Fibroblast of skin of abdomen (primary cell): ENCODE results near the gene TOR1B. TPM values are rescaled to one million over a fixed set of nuclear protein-coding genes. Genes with fewer than 3 reads are reported as not detected.
"Not testable (repeated sequence)": the region's sequence is repeated elsewhere in the genome, so short reads cannot be mapped to it uniquely, and the experiment has no call there.

Experiments used
- DNase-seq: peaks from one replicate; pipeline ENCODE4 v3.0.0-alpha.2; 2013
- polyA plus RNA-seq, 2 experiments: library from polyadenylated mRNA; unstranded; fragments of 120-200 nt; gene quantifications; one replicate each; pipeline ENCODE4 v1.2.1, GENCODE V29; 2013; ENCODE audit not compliant: insufficient read length in 2 of 2

TOR1B gene
- 29.8 TPM for polyA plus RNA-seq (2013, experiment 1 of 2; ENCODE audit: insufficient read length)
- 28.6 TPM for polyA plus RNA-seq (2013, experiment 2 of 2; ENCODE audit: insufficient read length)

DNA sequence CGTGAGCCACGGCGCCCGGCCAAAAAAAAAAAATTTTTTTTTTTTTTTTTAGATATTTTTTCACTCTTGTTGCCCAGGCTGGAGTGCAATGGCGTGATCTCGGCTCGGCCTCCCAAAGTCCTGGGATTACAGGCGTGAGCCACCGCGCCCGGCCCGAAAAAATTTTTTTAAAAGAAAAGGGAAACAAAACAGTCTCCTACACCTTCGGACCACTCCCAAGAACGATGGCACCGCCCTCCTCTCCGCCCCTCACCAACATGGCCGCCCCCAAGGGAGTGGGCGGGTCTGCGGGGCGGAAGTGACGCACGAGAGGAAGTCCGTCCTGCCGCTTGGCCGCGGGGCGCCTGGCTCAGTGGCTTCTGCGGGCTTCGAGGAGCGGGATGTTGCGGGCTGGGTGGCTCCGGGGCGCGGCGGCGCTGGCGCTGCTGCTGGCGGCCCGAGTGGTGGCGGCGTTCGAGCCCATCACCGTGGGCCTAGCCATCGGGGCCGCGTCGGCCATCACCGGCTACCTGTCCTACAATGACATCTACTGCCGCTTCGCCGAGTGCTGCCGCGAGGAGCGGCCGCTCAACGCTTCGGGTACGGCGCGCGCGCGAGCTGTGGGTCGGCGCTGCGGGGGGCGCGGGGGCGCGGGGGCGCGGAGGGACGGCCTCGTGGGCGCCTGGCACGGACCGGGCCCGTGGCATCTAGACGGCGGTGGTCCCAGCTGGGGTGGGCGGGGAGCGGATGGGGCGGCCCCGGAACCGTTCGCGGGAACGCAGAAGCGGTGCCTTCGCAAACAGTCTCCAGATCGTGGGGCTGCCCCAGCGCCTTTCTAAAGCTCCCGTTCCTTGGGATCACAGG, at the start of gene TOR1B:
TSS of gene TOR1B (plus strand) at position 352 of the 843 bp plus-strand sequence. CDS start at position 381, 29 bp downstream.
- peak; percentile 94 for DNase-seq

- DNase-seq: no peak
Measured at GRCh38 chr9:129755151-129755550, 47.8 kb upstream of the TOR1B start.

DNA sequence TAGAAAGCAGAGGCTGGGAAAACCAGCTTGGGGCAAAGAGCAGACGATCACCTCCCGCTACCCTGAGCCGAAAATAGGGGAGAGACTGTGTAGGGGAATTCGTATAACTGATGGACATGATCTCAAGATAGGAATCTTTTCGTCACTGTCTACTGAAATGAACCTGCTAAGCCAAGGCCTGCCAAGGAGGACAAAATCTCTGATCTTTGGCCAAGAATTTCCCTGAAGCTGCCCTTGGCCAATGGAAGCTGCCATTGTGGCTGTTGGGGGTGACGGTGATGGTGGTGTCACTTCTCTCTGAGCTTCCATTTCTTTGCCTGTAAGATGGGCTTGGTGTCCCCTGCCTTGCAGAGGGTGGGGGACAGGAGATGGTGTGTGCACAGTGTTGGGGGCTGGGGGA, 46.8 kb upstream of the TOR1B start:
- no peak for DNase-seq

DNA sequence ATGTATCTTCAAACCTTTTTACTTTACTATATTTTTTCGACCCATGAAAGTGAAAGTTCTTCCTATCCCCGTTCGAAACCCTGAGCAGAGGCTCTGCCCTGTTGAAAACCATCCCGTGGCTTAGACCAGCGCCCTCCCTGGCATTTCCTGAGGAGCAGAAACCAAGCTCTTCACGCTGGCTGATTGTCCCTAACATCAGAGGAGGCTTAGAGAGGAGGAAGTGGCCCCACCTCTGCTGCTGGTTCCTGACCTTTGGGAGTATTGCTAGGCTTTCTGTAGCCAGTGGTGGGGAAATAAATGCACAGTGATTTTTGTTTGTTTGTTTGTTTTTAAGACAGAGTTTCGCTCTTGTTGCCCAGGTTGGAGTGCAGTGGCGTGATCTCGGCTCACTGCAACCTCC, 45.9 kb upstream of the TOR1B start:
- no peak for DNase-seq

- no peak for DNase-seq
Measured at GRCh38 chr9:129759319-129759718, 43.7 kb upstream of the TOR1B start.

DNA sequence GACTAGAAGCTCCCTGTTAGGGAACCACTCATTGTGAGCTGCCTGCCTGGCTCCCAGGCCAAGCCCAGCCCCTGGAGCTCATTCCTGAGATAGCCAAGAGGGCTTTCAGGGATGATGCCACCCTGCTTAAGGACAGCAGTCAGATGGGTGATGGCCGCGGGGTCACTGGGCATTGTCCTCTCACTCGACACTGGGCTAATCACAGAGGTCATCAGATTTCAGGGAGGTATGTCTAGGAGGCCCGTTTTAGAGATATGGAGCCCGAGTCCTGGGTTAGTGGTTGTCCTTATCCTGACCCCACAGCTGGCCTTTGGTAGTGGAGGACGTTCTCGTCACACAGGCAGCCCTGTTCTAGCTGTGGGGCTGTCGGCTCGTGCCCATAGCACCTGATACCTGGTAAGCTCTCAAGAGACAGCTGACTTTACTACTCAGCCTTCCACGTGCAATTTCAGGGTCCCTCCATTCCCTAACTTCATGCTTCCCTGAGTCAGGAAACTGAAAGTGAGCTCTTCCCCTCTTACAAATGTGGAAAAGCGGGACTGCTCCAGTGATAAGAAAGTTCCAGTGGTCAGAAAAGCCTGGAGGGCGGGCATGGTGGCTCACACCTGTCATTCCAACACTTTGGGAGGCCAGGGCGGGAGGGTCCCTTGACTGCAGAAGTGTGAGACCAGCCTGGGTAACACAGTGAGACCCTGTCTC, 43.0 kb upstream of the TOR1B start:
- DNase-seq: no peak

GRCh38 chr9:129760784-129761183, 42.2 kb upstream of the TOR1B start:
- DNase-seq: not testable (repeated sequence)

DNA sequence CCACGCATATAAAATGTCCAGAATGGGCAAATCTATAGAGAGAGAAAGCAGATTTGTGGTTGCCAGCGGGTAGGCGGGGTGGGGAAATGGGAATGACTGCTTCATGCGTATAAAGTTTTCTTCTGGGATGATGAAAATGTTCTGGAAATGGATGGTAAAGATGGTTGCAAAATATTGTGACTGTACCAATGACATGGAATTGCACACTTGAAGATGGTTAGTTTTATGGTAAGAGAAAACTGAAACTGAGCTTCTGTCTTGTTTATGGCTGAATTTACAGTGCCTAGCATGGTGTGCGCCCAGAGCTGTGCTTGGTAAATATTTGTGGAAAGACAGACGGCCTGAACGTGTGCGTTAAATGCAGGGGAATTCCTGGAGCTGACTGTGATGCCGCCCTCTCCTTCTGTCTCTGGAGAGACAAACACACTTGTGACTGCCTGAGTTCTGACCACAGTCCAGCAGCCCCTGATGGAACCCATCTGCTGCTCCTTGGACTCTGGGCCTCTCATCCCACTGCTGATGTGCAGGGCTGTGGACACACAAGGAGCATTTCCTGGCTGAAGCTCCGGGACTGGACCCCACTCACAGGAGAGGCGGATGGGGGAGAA, 41.6 kb upstream of the TOR1B start:
- DNase-seq: peak; percentile 72

DNA sequence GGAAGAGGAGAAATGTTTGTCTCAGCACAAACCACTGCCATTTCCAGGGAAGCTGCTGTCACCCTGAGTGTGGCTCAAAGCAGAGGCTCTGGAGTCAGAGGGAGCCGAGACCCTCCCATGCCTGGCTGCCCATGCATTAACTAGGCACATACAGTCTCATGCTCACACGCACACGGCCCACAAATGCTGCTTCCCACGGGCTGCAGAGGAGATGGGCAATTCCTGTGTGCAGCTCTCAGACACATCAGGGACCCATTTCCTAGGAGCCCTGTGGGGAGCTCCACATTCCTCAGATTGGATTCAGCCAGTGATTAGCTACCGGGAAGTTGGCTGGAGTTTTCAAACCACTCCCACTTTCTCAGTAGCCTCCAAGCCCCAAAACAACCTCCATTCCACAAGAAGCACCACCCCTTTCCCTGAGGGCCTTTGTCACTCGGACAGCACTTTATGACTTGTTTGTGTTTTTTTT, 41.0 kb upstream of the TOR1B start:
- peak; percentile 84 for DNase-seq

GRCh38 chr9:129762370-129762984, 40.5 kb upstream of the TOR1B start:
- peak; percentile 94 for DNase-seq

- peak; percentile 71 for DNase-seq
Measured at GRCh38 chr9:129762985-129763926, 39.7 kb upstream of the TOR1B start.

GRCh38 chr9:129765764-129766317, 37.1 kb upstream of the TOR1B start:
- no peak for DNase-seq

- DNase-seq: no peak
Measured at GRCh38 chr9:129768486-129768885, 34.5 kb upstream of the TOR1B start.

- no peak for DNase-seq
Measured at GRCh38 chr9:129769669-129770068, 33.3 kb upstream of the TOR1B start.

DNA sequence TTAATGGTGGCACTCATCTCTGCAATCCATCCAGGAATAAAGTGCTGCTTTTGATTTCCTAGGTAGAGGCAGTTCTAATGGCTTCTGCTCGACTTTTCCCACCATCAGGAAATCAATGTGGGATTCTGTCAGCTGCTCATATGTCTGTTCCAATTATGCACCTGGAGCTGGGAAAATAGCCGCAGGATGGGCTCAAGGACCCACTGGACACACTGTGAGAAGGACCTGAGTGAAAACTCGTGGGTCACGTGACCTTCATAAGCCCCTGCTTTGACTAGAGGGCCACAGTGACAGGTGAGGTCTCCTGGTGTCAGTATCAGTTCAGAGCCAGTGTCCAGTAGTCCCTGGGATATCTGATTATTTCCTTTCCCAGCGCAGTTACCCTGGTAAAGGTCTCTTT, 32.2 kb upstream of the TOR1B start:
- DNase-seq: no peak

DNA sequence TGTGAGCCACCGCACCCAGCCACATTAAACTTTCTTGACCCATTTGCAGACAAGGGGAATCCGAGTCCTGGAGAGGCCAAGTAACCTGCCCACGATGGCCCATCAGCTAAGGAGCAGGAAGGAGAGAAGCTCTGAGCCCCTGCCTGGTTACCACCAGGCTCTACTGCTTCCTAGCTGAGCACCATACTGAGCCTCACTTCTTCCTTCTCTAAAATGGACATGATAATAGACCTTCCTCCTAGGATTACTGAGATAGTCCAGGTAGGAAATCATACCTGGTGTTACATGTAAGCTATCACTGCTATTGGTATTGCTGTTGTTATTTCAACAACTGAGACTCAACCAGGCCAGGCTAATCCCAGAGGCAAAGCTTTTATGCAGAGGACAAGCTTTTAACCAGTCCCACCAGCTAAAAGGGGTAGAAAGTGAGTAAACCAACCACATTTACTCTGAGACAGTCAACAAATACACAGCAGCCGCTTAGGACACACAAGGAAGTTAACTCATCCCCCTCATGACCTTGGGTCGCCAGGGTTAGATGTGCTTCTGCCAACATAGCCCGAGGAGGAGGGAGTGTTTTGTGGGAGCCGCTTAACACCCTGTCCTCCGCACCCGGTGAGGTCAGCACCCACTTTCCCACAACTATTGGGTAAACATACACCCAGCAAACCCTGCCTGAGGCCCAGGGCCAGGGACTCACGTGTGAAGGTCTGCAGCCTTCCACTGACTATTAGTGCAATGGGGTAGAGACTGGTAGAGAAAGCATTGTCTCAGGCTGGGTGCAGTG, 29.5 kb upstream of the TOR1B start:
- DNase-seq: no peak

GRCh38 chr9:129774791-129775447, 28.1 kb upstream of the TOR1B start:
- no peak for DNase-seq

GRCh38 chr9:129775448-129775798, 27.6 kb upstream of the TOR1B start:
- DNase-seq: no peak

GRCh38 chr9:129776096-129776495, 26.9 kb upstream of the TOR1B start:
- DNase-seq: not testable (repeated sequence)

DNA sequence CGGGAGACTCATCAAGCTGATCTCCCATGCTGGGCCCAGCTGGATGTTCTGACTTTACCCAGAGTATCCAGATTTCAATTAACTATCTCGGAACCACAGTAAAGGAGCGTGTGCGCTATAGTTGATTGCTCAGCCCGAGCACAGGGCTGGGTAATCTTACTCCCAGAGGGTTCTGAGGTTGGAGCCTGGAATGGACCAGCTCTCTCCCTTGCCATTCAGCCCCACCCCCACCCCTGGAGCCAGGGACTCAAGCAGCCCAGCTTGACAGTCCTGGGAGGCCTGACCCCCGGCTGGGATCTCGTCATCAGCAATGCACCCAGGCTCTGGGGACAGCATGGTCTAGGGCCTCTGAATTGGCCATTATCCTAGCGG, 26.4 kb upstream of the TOR1B start:
- DNase-seq: peak; percentile 48
